H1 (cell line): Measurements from ENCODE around the gene NMRK1.

Experiments used
- CTCF ChIP-seq, 3 experiments: IDR thresholded peaks; 1 replicate in 2 of 3; 2 replicates in 1 of 3; pipeline versions ENCODE4 v1.5.1 to v1.6.1; 2011; ENCODE audit warnings: low read length in 3 of 3, mild to moderate bottlenecking in 3 of 3, inconsistent platforms in 2 of 3, low read depth in 1 of 3, moderate library complexity in 1 of 3; ENCODE audit not compliant: insufficient read depth in 1 of 3; ENCODE audit errors: control extremely low read depth in 1 of 3
- EP300 ChIP-seq, 2 experiments: IDR thresholded peaks; 1 replicate in 1 of 2; 2 replicates in 1 of 2; pipeline ENCODE4 v1.6.1; 2011 to 2012; ENCODE audit warnings: low read depth in 2 of 2, low read length in 2 of 2, mild to moderate bottlenecking in 2 of 2, borderline replicate concordance in 1 of 2, inconsistent platforms in 1 of 2, moderate library complexity in 1 of 2
- HDAC2 ChIP-seq, 2 experiments: fragments of 300-600 bp in 1 of 2; sonication (generic) in 1 of 2; IDR thresholded peaks; 2 replicates each; pipeline ENCODE4 v1.6.1; 2011 to 2012; ENCODE audit warnings: low read depth in 2 of 2, low read length in 2 of 2, mild to moderate bottlenecking in 2 of 2, moderate library complexity in 2 of 2, borderline replicate concordance in 1 of 2, inconsistent platforms in 1 of 2
- POLR2A ChIP-seq, 2 experiments: IDR thresholded peaks; 1 replicate in 1 of 2; 2 replicates in 1 of 2; pipeline ENCODE4 v1.6.1; 2011; ENCODE audit warnings: low read depth in 2 of 2, low read length in 2 of 2, mild to moderate bottlenecking in 2 of 2; ENCODE audit errors: control extremely low read depth in 1 of 2
- RFX5 ChIP-seq: IDR thresholded peaks from 2 replicates; pipeline ENCODE4 v1.6.1; 2011; ENCODE audit warnings: low read depth, low read length, improper control_type of control experiment, borderline replicate concordance
- YY1 ChIP-seq: IDR thresholded peaks from 2 replicates; pipeline ENCODE4 v1.6.1; 2011; ENCODE audit warnings: low read depth, mild to moderate bottlenecking, low read length

- no peak for TF ChIP-seq HDAC2 (IDR thresholded peaks at IDR 0.05; ENCODE audit: borderline replicate concordance in 1 of 2, low read depth in 2 of 2, low read length in 2 of 2)
- TF ChIP-seq POLR2A (IDR thresholded peaks at IDR 0.05; ENCODE audit: control extremely low read depth in 1 of 2, low read depth in 2 of 2, low read length in 2 of 2): 0 out of 3 replicates have a peak, but pooled peaks of 1 of the 2 experiments have one; percentile 64
- no peak for TF ChIP-seq CTCF (IDR thresholded peaks at IDR 0.05; ENCODE audit: control extremely low read depth in 1 of 3, insufficient read depth in 1 of 3, low read depth in 1 of 3, low read length in 3 of 3)
- no peak for TF ChIP-seq EP300 (IDR thresholded peaks at IDR 0.05; ENCODE audit: borderline replicate concordance in 1 of 2, low read depth in 2 of 2, low read length in 2 of 2)
- no peak for TF ChIP-seq RFX5
- no peak for TF ChIP-seq YY1
Measured at GRCh38 chr9:75087289-75087823, 599 bp downstream of the NMRK1 start.
